ENCODE measurements around the gene COP1. TPM values are rescaled to one million over a fixed set of nuclear protein-coding genes. Genes with fewer than 3 reads are reported as not detected.
A peak's percentile ranks its signal among the peaks of the same experiment; 100 is the strongest.
"Not testable (repeated sequence)": the region's sequence is repeated elsewhere in the genome, so short reads cannot be mapped to it uniquely, and the experiment has no call there.

Gene COP1
- polyA plus RNA-seq, 2 of the 4 experiments (the other 2 are of a cell fraction), result 21.9 to 42.0 TPM

DNA sequence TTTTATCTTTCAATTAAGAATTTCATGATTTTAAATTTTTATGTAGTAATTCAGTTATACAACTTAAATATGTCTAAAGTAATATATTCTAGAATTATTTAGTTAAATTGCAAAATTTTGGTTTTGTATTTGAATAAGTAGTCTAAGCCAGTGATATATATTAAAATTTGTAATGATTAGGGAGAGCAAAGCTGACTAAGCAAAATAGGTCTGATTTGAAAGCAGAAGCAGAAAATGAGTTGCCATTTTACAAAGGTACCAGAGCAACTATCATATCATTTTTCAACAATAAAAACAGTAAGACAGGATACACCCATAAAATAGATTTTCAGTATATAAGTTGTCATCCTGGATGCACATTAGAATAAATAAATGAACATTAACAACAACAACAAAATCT lies 177.9 kb downstream of the COP1 start:
- no peak for ATAC-seq
- no peak for FAIRE-seq
- no peak for TF ChIP-seq EHF (CRISPR knock-in tag; IDR thresholded peaks at IDR 0.05)
- TF ChIP-seq MAFK (IDR thresholded peaks at IDR 0.05; ENCODE audit: partially characterized antibody), result peak; percentile 75
- no peaks in the 10 kb centered on the region for H3K9me3 ChIP-seq
- H3K4me3 ChIP-seq, result no peak overlapping the region
- ChIA-PET CTCF (no interaction called here), POLR2A (no interaction called here)
- peaks cover 10% of the 10 kb centered on the region for H3K4me1 ChIP-seq
- no peak for DNase-seq (ENCODE audit: low read depth in 1 of 2, low spot score in 1 of 2)
- H3K27ac ChIP-seq, result no peak overlapping the region
- no peak overlapping the region for H3K4me2 ChIP-seq

DNA sequence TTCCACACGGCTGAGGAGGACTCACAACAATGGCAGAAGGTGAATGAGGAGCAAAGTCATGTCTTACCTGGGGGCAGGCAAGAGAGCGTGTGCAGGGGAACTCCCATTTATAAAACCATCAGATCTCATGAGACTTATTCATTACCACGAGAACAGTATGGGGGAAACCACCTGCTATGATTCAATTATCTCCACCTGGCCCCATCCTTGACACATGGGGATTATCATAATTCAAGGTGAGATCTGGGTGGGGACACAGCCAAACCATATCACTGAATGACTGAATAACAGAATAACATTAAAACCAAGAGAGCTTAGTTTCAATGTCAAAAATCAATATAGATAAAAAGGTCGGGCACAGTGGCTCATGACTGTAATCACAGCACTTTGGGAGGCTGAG lies 179.2 kb downstream of the COP1 start:
- FAIRE-seq, H3K27ac ChIP-seq, POLR2A ChIA-PET: not testable (repeated sequence)

DNA sequence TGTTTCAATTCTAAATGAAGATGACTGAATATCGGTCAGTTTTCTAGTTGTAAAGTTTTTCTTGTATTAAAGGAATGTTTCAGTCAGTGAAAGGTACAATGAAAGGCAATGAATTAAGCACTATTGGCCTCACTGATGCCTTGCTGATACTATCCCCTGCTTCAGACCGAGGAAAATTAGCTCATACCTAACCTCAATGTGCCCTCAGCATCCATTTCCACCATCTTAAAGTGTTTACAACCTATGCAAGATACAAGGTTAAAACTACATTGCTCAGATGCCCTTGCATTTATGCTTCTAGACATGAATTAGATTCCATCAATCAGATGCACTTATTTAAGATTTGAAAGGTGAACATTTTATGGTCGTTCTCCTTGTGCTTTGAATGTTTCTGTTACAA lies 184.5 kb downstream of the COP1 start:
- Histone ChIP-seq H3K9me3 (no peaks in the 10 kb centered on the region), H3K4me2 (no peak overlapping the region), H3K4me3 (no peak overlapping the region), H3K27ac (no peak overlapping the region), H3K4me1 (no peaks in the 10 kb centered on the region)
- POLR2A ChIA-PET, result no interaction called here
- no peak for ATAC-seq
- 81% methylated on average over 3 of the region's 3 CpGs for WGBS (ENCODE audit: missing lambda C conversion rate)
- TF ChIP-seq, protein P1, sequence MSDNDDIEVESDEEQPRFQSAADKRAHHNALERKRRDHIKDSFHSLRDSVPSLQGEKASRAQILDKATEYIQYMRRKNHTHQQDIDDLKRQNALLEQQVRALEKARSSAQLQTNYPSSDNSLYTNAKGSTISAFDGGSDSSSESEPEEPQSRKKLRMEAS (IDR thresholded peaks at IDR 0.05), result no peak
- TF ChIP-seq CBX2 (IDR thresholded peaks at IDR 0.05; ENCODE audit: borderline replicate concordance, low read depth), result no peak
- TF ChIP-seq, protein P2, sequence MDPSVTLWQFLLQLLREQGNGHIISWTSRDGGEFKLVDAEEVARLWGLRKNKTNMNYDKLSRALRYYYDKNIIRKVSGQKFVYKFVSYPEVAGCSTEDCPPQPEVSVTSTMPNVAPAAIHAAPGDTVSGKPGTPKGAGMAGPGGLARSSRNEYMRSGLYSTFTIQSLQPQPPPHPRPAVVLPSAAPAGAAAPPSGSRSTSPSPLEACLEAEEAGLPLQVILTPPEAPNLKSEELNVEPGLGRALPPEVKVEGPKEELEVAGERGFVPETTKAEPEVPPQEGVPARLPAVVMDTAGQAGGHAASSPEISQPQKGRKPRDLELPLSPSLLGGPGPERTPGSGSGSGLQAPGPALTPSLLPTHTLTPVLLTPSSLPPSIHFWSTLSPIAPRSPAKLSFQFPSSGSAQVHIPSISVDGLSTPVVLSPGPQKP (IDR thresholded peaks at IDR 0.05; ENCODE audit: low read depth, low read length), result no peak
- no peak for TF ChIP-seq KDM5A (IDR thresholded peaks at IDR 0.05)
- TF ChIP-seq, protein P3, sequence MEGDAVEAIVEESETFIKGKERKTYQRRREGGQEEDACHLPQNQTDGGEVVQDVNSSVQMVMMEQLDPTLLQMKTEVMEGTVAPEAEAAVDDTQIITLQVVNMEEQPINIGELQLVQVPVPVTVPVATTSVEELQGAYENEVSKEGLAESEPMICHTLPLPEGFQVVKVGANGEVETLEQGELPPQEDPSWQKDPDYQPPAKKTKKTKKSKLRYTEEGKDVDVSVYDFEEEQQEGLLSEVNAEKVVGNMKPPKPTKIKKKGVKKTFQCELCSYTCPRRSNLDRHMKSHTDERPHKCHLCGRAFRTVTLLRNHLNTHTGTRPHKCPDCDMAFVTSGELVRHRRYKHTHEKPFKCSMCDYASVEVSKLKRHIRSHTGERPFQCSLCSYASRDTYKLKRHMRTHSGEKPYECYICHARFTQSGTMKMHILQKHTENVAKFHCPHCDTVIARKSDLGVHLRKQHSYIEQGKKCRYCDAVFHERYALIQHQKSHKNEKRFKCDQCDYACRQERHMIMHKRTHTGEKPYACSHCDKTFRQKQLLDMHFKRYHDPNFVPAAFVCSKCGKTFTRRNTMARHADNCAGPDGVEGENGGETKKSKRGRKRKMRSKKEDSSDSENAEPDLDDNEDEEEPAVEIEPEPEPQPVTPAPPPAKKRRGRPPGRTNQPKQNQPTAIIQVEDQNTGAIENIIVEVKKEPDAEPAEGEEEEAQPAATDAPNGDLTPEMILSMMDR (IDR thresholded peaks at IDR 0.05), result no peak
- TF ChIP-seq MAZ (IDR thresholded peaks at IDR 0.05; ENCODE audit: borderline replicate concordance, low read depth, low read length), result no peak
- TF ChIP-seq, protein P4, sequence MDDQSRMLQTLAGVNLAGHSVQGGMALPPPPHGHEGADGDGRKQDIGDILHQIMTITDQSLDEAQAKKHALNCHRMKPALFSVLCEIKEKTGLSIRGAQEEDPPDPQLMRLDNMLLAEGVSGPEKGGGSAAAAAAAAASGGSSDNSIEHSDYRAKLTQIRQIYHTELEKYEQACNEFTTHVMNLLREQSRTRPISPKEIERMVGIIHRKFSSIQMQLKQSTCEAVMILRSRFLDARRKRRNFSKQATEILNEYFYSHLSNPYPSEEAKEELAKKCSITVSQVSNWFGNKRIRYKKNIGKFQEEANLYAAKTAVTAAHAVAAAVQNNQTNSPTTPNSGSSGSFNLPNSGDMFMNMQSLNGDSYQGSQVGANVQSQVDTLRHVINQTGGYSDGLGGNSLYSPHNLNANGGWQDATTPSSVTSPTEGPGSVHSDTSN (IDR thresholded peaks at IDR 0.05), result no peak
- no peak for TF ChIP-seq HOXB13 (CRISPR knock-in tag; IDR thresholded peaks at IDR 0.05; ENCODE audit: low read depth)
- TF ChIP-seq RAD21 (conservative IDR thresholded peaks at IDR 0.05 in 1 of 2, IDR thresholded peaks at IDR 0.05 in 1 of 2), result no peak
- TF ChIP-seq FOSL2 (IDR thresholded peaks at IDR 0.05), result no peak
- no peak for TF ChIP-seq FOSL2 (CRISPR knock-in tag; IDR thresholded peaks at IDR 0.05)
- no peak for TF ChIP-seq GATA3 (IDR thresholded peaks at IDR 0.05; ENCODE audit: borderline replicate concordance)
- no peak for TF ChIP-seq POLR2A (IDR thresholded peaks at IDR 0.05; ENCODE audit: low read length)
- no peak for TF ChIP-seq RFX5 (IDR thresholded peaks at IDR 0.05)
- TF ChIP-seq EP300 (IDR thresholded peaks at IDR 0.05), result no peak
- no peak for TF ChIP-seq EHF (CRISPR knock-in tag; IDR thresholded peaks at IDR 0.05)
- TF ChIP-seq, protein P5, sequence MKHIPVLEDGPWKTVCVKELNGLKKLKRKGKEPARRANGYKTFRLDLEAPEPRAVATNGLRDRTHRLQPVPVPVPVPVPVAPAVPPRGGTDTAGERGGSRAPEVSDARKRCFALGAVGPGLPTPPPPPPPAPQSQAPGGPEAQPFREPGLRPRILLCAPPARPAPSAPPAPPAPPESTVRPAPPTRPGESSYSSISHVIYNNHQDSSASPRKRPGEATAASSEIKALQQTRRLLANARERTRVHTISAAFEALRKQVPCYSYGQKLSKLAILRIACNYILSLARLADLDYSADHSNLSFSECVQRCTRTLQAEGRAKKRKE (CRISPR knock-in tag; IDR thresholded peaks at IDR 0.05; ENCODE audit: low read depth), result no peak
- no peak for TF ChIP-seq CHD2 (IDR thresholded peaks at IDR 0.05; ENCODE audit: low read length, partially characterized antibody)
- DNase-seq (ENCODE audit: low read depth in 1 of 2, low spot score in 1 of 2), result no peak
- FAIRE-seq, result no peak
- CTCF ChIA-PET, result no interaction called here

More for the DNA sequence above, 179.2 kb downstream of the COP1 start:
- DNase-seq (ENCODE audit: low read depth in 1 of 2, low spot score in 1 of 2); ATAC-seq; H3K4me3 ChIP-seq; CTCF ChIA-PET; H3K4me1 ChIP-seq; H3K9me3 ChIP-seq; H3K4me2 ChIP-seq: not testable (repeated sequence)
- WGBS (ENCODE audit: missing lambda C conversion rate), result 90% methylated on average over 4 of the region's 4 CpGs

Measured in A549 (cell line).